Measurements from ENCODE around the gene NRXN3.

- no peak for TF ChIP-seq CTCF (conservative IDR thresholded peaks at IDR 0.05 in 1 of 2, IDR thresholded peaks at IDR 0.05 in 1 of 2; ENCODE audit: extremely low read depth in 1 of 2, insufficient read depth in 1 of 2, low read depth in 1 of 2, low read length in 2 of 2)
- TF ChIP-seq EZH2 (IDR thresholded peaks at IDR 0.05; ENCODE audit: borderline replicate concordance, low read length), result no peak
Observed at GRCh38 chr14:79199217-79199616, 1029.0 kb downstream of the NRXN3 start.

Measured in mammary epithelial cell (primary cell).